H1 (cell line): ENCODE data around the gene SV2C. TPM values are rescaled to one million over a fixed set of nuclear protein-coding genes. Genes with fewer than 3 reads are reported as not detected.

Experiments used
- CTCF ChIA-PET: fragments of 300-600 bp; sonication (Branson Sonifier 250); formaldehyde crosslinking; loops from one replicate; lab custom pipeline; 2021; ENCODE audit not compliant: partially characterized antibody; lab: Charles Lee
- POLR2A ChIA-PET: fragments of 300-600 bp; sonication (Branson Sonifier 250); formaldehyde crosslinking; loops from one replicate; lab custom pipeline; 2021; ENCODE audit warnings: inconsistent platforms; ENCODE audit not compliant: partially characterized antibody; lab: Charles Lee
- DNase-seq, 2 experiments: peaks; one replicate each; pipeline versions ENCODE4 v3.0.0 to v3.0.0-alpha.2; 2010 to 2022; ENCODE audit warnings: low spot score in 2 of 2, low read depth in 1 of 2, mixed read lengths in 1 of 2
- FAIRE-seq: peaks from 2 replicates; lab custom pipeline; 2011; peaks lifted over from hg19 to GRCh38; lab: Jason Lieb, UNC
- H2AFZ ChIP-seq: 2 replicates; pipeline ENCODE4 v1.8.1; 2012; ENCODE audit warnings: low read length, inconsistent platforms
- H2AK5ac ChIP-seq: 2 replicates; pipeline ENCODE4 v1.6.1; 2013; ENCODE audit warnings: low read depth, low read length
- H2BK120ac ChIP-seq: replicated peaks from 2 replicates; pipeline ENCODE3; 2013; ENCODE audit warnings: low read depth, low read length, inconsistent platforms
- H2BK12ac ChIP-seq: 2 replicates; pipeline ENCODE4 v1.6.1; 2013; ENCODE audit warnings: low read depth, low read length
- H2BK15ac ChIP-seq: 2 replicates; pipeline ENCODE4 v1.6.1; 2013; ENCODE audit warnings: low read length
- H2BK20ac ChIP-seq: 2 replicates; pipeline ENCODE4 v1.6.1; 2013; ENCODE audit warnings: low read length
- H2BK5ac ChIP-seq: 2 replicates; pipeline ENCODE4 v1.6.1; 2013; ENCODE audit warnings: low read depth, low read length
- H3K14ac ChIP-seq: 2 replicates; pipeline ENCODE4 v1.6.1; 2013; ENCODE audit warnings: inconsistent platforms; ENCODE audit not compliant: insufficient read length
- H3K18ac ChIP-seq: 2 replicates; pipeline ENCODE4 v1.6.1; 2013; ENCODE audit warnings: low read length; ENCODE audit errors: extremely low read depth
- H3K23ac ChIP-seq: 2 replicates; pipeline ENCODE4 v1.6.1; 2013; ENCODE audit warnings: inconsistent platforms; ENCODE audit not compliant: insufficient read length
- H3K23me2 ChIP-seq: 2 replicates; pipeline ENCODE4 v1.6.1; 2013; ENCODE audit warnings: low read depth, low read length
- H3K27ac ChIP-seq: 2 replicates; pipeline ENCODE4 v1.6.1; 2011; ENCODE audit warnings: low read depth, low read length, inconsistent platforms
- H3K27me3 ChIP-seq, 4 experiments: replicated peaks in 1 of 4; 1 replicate in 1 of 4; 2 replicates in 3 of 4; pipeline versions ENCODE4 v1.6.1 to v1.8.1; 2011 to 2013; ENCODE audit warnings: low read length in 3 of 4, mild to moderate bottlenecking in 3 of 4, inconsistent platforms in 2 of 4, mixed read lengths in 2 of 4, moderate library complexity in 1 of 4; ENCODE audit not compliant: control insufficient read depth in 3 of 4, insufficient read depth in 3 of 4; ENCODE audit errors: extremely low read depth in 1 of 4
- H3K36me3 ChIP-seq, 4 experiments: 2 replicates each; pipeline versions ENCODE4 v1.6.1 to v1.8.1; 2011 to 2013; ENCODE audit warnings: mild to moderate bottlenecking in 4 of 4, low read length in 3 of 4, moderate library complexity in 2 of 4, control low read depth in 1 of 4, inconsistent platforms in 1 of 4; ENCODE audit not compliant: insufficient read depth in 4 of 4, control insufficient read depth in 2 of 4
- H3K4ac ChIP-seq: replicated peaks from 2 replicates; pipeline ENCODE3; 2013; ENCODE audit warnings: low read length, low read depth, mixed read lengths, inconsistent platforms; ENCODE audit not compliant: insufficient read length
- H3K4me1 ChIP-seq, 4 experiments: replicated peaks in 1 of 4; 1 replicate in 1 of 4; 2 replicates in 3 of 4; pipeline versions ENCODE4 v1.6.1 to v1.8.1; 2011 to 2013; ENCODE audit warnings: low read length in 3 of 4, inconsistent platforms in 2 of 4, mixed read lengths in 1 of 4; ENCODE audit not compliant: insufficient read depth in 4 of 4, control insufficient read depth in 3 of 4
- H3K4me2 ChIP-seq, 2 experiments: 2 replicates each; pipeline versions ENCODE4 v1.6.1 to v1.8.1; 2011 to 2013; ENCODE audit warnings: low read depth in 2 of 2, low read length in 2 of 2, control low read depth in 1 of 2, inconsistent platforms in 1 of 2, mild to moderate bottlenecking in 1 of 2; ENCODE audit not compliant: insufficient read depth in 1 of 2
- H3K4me3 ChIP-seq, 4 experiments: fragments of 200-600, 300-600 bp in 1 of 4; sonication (generic), shearing (Covaris generic), sonication (Bioruptor Twin) in 1 of 4; 2 replicates each; pipeline versions ENCODE4 v1.5.1 to v1.8.1; 2011 to 2016; ENCODE audit warnings: low read length in 4 of 4, low read depth in 3 of 4, control low read depth in 2 of 4, inconsistent platforms in 2 of 4, mild to moderate bottlenecking in 2 of 4, mixed read lengths in 1 of 4, moderate library complexity in 1 of 4; ENCODE audit not compliant: insufficient read depth in 2 of 4; ENCODE audit errors: extremely low read depth in 1 of 4
- H3K56ac ChIP-seq: replicated peaks from 2 replicates; pipeline ENCODE3; 2013; ENCODE audit warnings: low read depth, mild to moderate bottlenecking, mixed read lengths, low read length, inconsistent platforms; ENCODE audit not compliant: insufficient read length
- H3K79me1 ChIP-seq: 2 replicates; pipeline ENCODE4 v1.6.1; 2013; ENCODE audit warnings: low read depth, low read length, control low read depth
- H3K79me2 ChIP-seq, 2 experiments: 2 replicates each; pipeline versions ENCODE4 v1.6.1 to v1.8.1; 2012 to 2013; ENCODE audit warnings: low read length in 2 of 2, mild to moderate bottlenecking in 2 of 2, inconsistent platforms in 1 of 2; ENCODE audit not compliant: insufficient read depth in 2 of 2, control insufficient read depth in 1 of 2
- H3K9ac ChIP-seq, 4 experiments: replicated peaks in 1 of 4; 1 replicate in 1 of 4; 2 replicates in 3 of 4; pipeline versions ENCODE4 v1.6.1 to v1.8.1; 2011 to 2013; ENCODE audit warnings: low read depth in 3 of 4, low read length in 3 of 4, control low read depth in 2 of 4, mild to moderate bottlenecking in 2 of 4, moderate library complexity in 2 of 4, inconsistent platforms in 1 of 4; ENCODE audit errors: extremely low read depth in 1 of 4
- H3K9me3 ChIP-seq, 2 experiments: 2 replicates each; pipeline versions ENCODE4 v1.6.1 to v1.8.1; 2012 to 2013; ENCODE audit warnings: mild to moderate bottlenecking in 2 of 2, moderate library complexity in 2 of 2, control low read depth in 1 of 2, inconsistent platforms in 1 of 2, low read depth in 1 of 2, low read length in 1 of 2, mixed read lengths in 1 of 2; ENCODE audit not compliant: insufficient read depth in 2 of 2
- H4K20me1 ChIP-seq, 2 experiments: replicated peaks in 1 of 2; 2 replicates each; pipeline versions ENCODE3 to v1.8.1; 2011 to 2013; ENCODE audit warnings: inconsistent platforms in 2 of 2, low read length in 2 of 2, mild to moderate bottlenecking in 1 of 2; ENCODE audit not compliant: insufficient read depth in 2 of 2, control insufficient read depth in 1 of 2
- H4K5ac ChIP-seq: 2 replicates; pipeline ENCODE4 v1.6.1; 2013; ENCODE audit warnings: low read length, low read depth, mixed read lengths, inconsistent platforms; ENCODE audit not compliant: insufficient read length
- H4K8ac ChIP-seq: 2 replicates; pipeline ENCODE4 v1.8.0; 2013; ENCODE audit warnings: mild to moderate bottlenecking, moderate library complexity, low read length, inconsistent platforms; ENCODE audit not compliant: insufficient read depth; ENCODE audit errors: extremely low read depth
- H4K91ac ChIP-seq: replicated peaks from 2 replicates; pipeline ENCODE3; 2013; ENCODE audit warnings: low read length, mixed read lengths, inconsistent platforms; ENCODE audit not compliant: insufficient read length
- BCL11A ChIP-seq, 2 experiments: IDR thresholded peaks; one replicate each; pipeline ENCODE4 v1.6.1; 2011; ENCODE audit warnings: low read depth in 2 of 2, low read length in 2 of 2, mild to moderate bottlenecking in 2 of 2
- CEBPB ChIP-seq: IDR thresholded peaks from 2 replicates; pipeline ENCODE4 v1.6.1; 2012; ENCODE audit warnings: low read depth, low read length
- EZH2 ChIP-seq: fragments of 200-600 bp; sonication (generic); IDR thresholded peaks from 2 replicates; pipeline ENCODE4 v1.7.1; 2012; ENCODE audit warnings: low read depth, mild to moderate bottlenecking, moderate library complexity, low read length, inconsistent platforms; ENCODE audit not compliant: severe bottlenecking
- GTF2F1 ChIP-seq: IDR thresholded peaks from 2 replicates; pipeline ENCODE4 v1.6.1; 2012; ENCODE audit warnings: low read depth, low read length, improper control_type of control experiment, borderline replicate concordance
- HDAC6 ChIP-seq: IDR thresholded peaks from one replicate; pipeline ENCODE4 v1.7.1; 2012; ENCODE audit warnings: low read depth, mild to moderate bottlenecking, inconsistent platforms, low read length, moderate library complexity
- NANOG ChIP-seq: IDR thresholded peaks from 2 replicates; pipeline ENCODE4 v1.6.1; 2011; ENCODE audit warnings: low read length, low read depth, mild to moderate bottlenecking, inconsistent platforms; ENCODE audit not compliant: insufficient read depth, poor library complexity, severe bottlenecking
- NRF1 ChIP-seq: IDR thresholded peaks from 2 replicates; pipeline ENCODE4 v1.6.1; 2011; ENCODE audit warnings: mild to moderate bottlenecking, low read depth, low read length, improper control_type of control experiment
- SUZ12 ChIP-seq: fragments of 200-600 bp; sonication (generic); IDR thresholded peaks from 2 replicates; pipeline ENCODE4 v1.6.1; 2012; ENCODE audit warnings: mild to moderate bottlenecking, inconsistent platforms, low read length, moderate library complexity, mixed read lengths
- WGBS, 2 experiments: shearing (Covaris generic) in 1 of 2; methylation state at CpG; one replicate each; pipeline versions ENCODE4 v1.1.6 to v1.1.7; 2013 to 2015; ENCODE audit warnings: low lambda C conversion rate in 2 of 2, mixed read lengths in 2 of 2, inconsistent platforms in 1 of 2, low coverage in 1 of 2, missing lambda C conversion rate in 1 of 2; ENCODE audit not compliant: insufficient replicate concordance in 2 of 2, insufficient coverage in 1 of 2, insufficient read length in 1 of 2; ENCODE audit errors: extremely low coverage in 1 of 2, missing lambda C conversion rate in 1 of 2; 5-methylcytosine and 5-hydroxymethylcytosine counted together
- polyA plus RNA-seq, 7 experiments: library from polyadenylated mRNA; depleted of rRNA in 3 of 7; stranded (reverse) in 5 of 7; unstranded in 2 of 7; fragments of >200 nt in 5 of 7; fragments of 200-250 nt in 2 of 7; gene quantifications; 1 replicate in 5 of 7; 2 replicates in 1 of 7; 4 replicates in 1 of 7; pipeline versions ENCODE4 v1.2.1 to v1.2.3, GENCODE V29; 2011 to 2013; ENCODE audit warnings: missing spikeins in 2 of 7, mixed read lengths in 2 of 7
- total RNA-seq: library from RNA; stranded (reverse); fragmentation: NEBNext Ultra II Directional; extraction: Animal tissue kit (Norgen Biotek cat#: 25700); gene quantifications from 2 replicates; pipeline ENCODE4 v1.2.1, GENCODE V29; 2021

Gene SV2C
- total and polyA plus RNA-seq, 2 of the 8 experiments (the other 6 are each of a cell fraction or from before 2014, with no cell fraction given) = 0.08 to 0.24 TPM

- Histone ChIP-seq H3K27me3 (no peaks in the 10 kb centered on the region), H3K79me2 (no peaks in the 10 kb centered on the region), H2AK5ac (no peak overlapping the region), H3K4me3 (peak overlapping the region in 1 of 4 experiments; percentile 24; a peak in 1 of 8 replicates), H4K91ac (no peak overlapping the region), H4K20me1 (no peaks in the 10 kb centered on the region), H3K9me3 (no peaks in the 10 kb centered on the region)
- no peak for DNase-seq
- 82% methylated on average over 3 of the region's 3 CpGs; no CpG with 5 or more reads in 1 of the 2 experiments for WGBS, 2 experiments
- TF ChIP-seq HDAC6 = no peak
- no peak for TF ChIP-seq CEBPB
- TF ChIP-seq BCL11A (IDR thresholded peaks at IDR 0.05; ENCODE audit: low read depth in 2 of 2, low read length in 2 of 2) = no peak
- TF ChIP-seq NANOG = no peak
- TF ChIP-seq SUZ12 = no peak
- no peak for TF ChIP-seq GTF2F1
- TF ChIP-seq EZH2 = no peak
- TF ChIP-seq NRF1 = no peak
- TF ChIP-seq, all 59 proteins: peak for 0
- no peak overlapping the region for H2BK5ac ChIP-seq
- no peak overlapping the region for H3K27ac ChIP-seq
- H3K4me1 ChIP-seq = peaks cover 0 to 16% (median 10%) of the 10 kb centered on the region in 4 experiments; a peak in 3 of 7 replicates
- CTCF ChIA-PET = interaction anchor here (1.3 to 7.0 kb wide), 2 partner anchors 13 to 21 kb away, joined by 5 to 54 read pairs; no protein-coding TSS in a partner anchor
- H2BK12ac ChIP-seq = no peak overlapping the region
- H2AFZ ChIP-seq = no peak overlapping the region
- no peak overlapping the region for H4K5ac ChIP-seq
- no peaks in the 10 kb centered on the region for H3K79me1 ChIP-seq
- peak overlapping the region; percentile 10 to 19 for H3K4me2 ChIP-seq
- no peak overlapping the region for H4K8ac ChIP-seq
- no peak for FAIRE-seq
- H3K56ac ChIP-seq = no peak overlapping the region
- POLR2A ChIA-PET = interaction anchor here (1.0 kb wide), 1 partner anchor 21 kb away, joined by 3 read pairs; no protein-coding TSS in a partner anchor
- no peak overlapping the region for H2BK15ac ChIP-seq
- H3K18ac ChIP-seq = no peak overlapping the region
- H2BK20ac ChIP-seq = no peak overlapping the region
- no peak overlapping the region for H3K4ac ChIP-seq
- H3K14ac ChIP-seq = no peak overlapping the region
- H3K36me3 ChIP-seq = no peaks in the 10 kb centered on the region
- no peak overlapping the region for H3K23ac ChIP-seq
- H2BK120ac ChIP-seq = no peak overlapping the region
- H3K23me2 ChIP-seq = no peaks in the 10 kb centered on the region
- no peak overlapping the region for H3K9ac ChIP-seq
Observed at GRCh38 chr5:76196457-76196856, 113.3 kb downstream of the SV2C start.
